Left ventricle myocardium inferior (tissue), 1 donor: ENCODE measurements around the gene RIOK3. TPM values are rescaled to one million over a fixed set of nuclear protein-coding genes. Genes with fewer than 3 reads are reported as not detected.

ENCODE experiments used
- DNase-seq: peaks from one replicate; pipeline ENCODE4 v3.0.0-alpha.2; 2020
- H3K27ac ChIP-seq: fragments of 200-600 bp; replicated peaks from 2 replicates; pipeline ENCODE4 v1.8.0; 2021
- H3K27me3 ChIP-seq: fragments of 200-600 bp; 2 replicates; pipeline ENCODE4 v1.8.0; 2021; ENCODE audit warnings: low read depth
- H3K36me3 ChIP-seq: fragments of 200-600 bp; 2 replicates; pipeline ENCODE4 v1.8.0; 2021
- H3K4me1 ChIP-seq: fragments of 200-600 bp; 2 replicates; pipeline ENCODE4 v1.8.0; 2021
- H3K4me3 ChIP-seq: fragments of 200-600 bp; 2 replicates; pipeline ENCODE4 v1.8.0; 2021; ENCODE audit warnings: mild to moderate bottlenecking, moderate library complexity
- H3K9me3 ChIP-seq: fragments of 200-600 bp; replicated peaks from 2 replicates; pipeline ENCODE4 v1.8.0; 2021
- intact Hi-C: fragments of 100-400 bp; cut with micrococcal nuclease; formaldehyde crosslinking; loops from one replicate; pipeline ENCODE4 v1.11.0; 2022
- total RNA-seq: library from RNA; stranded (reverse); fragmentation: NEBNext Ultra II Directional; extraction: Animal tissue kit (Norgen Biotek cat#: 25700); gene quantifications from one replicate; pipeline ENCODE4 v1.2.1, GENCODE V29; 2021
- TF ChIP-seq, protein P1 (sequence below): fragments of 200-600 bp; IDR thresholded peaks from 2 replicates; pipeline ENCODE4 v1.8.0; 2021; ENCODE audit warnings: antibody characterized with exemption, mild to moderate bottlenecking, borderline replicate concordance
- donor health status: DM: no; HTN: yes; CAD: no; lungs with severe emphysema.

RIOK3 gene
- total RNA-seq, 1 donor from 2014 or later, result 60.4 TPM

- no peaks in the 10 kb centered on the region for H3K36me3 ChIP-seq
- no peak overlapping the region for H3K4me3 ChIP-seq
- no peaks in the 10 kb centered on the region for H3K9me3 ChIP-seq
- no peak overlapping the region for H3K27ac ChIP-seq
- H3K4me1 ChIP-seq, result peaks cover 16% of the 10 kb centered on the region
- TF ChIP-seq, protein P1, sequence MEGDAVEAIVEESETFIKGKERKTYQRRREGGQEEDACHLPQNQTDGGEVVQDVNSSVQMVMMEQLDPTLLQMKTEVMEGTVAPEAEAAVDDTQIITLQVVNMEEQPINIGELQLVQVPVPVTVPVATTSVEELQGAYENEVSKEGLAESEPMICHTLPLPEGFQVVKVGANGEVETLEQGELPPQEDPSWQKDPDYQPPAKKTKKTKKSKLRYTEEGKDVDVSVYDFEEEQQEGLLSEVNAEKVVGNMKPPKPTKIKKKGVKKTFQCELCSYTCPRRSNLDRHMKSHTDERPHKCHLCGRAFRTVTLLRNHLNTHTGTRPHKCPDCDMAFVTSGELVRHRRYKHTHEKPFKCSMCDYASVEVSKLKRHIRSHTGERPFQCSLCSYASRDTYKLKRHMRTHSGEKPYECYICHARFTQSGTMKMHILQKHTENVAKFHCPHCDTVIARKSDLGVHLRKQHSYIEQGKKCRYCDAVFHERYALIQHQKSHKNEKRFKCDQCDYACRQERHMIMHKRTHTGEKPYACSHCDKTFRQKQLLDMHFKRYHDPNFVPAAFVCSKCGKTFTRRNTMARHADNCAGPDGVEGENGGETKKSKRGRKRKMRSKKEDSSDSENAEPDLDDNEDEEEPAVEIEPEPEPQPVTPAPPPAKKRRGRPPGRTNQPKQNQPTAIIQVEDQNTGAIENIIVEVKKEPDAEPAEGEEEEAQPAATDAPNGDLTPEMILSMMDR, result no peak
- no peaks in the 10 kb centered on the region for H3K27me3 ChIP-seq
- intact Hi-C loops, result loop anchor here (10.0 kb wide), 1 partner anchor 581 kb away; no protein-coding TSS in a partner anchor
- DNase-seq, result no peak
Measured at GRCh38 chr18:23415515-23415914, 37.6 kb upstream of the RIOK3 start.

DNA sequence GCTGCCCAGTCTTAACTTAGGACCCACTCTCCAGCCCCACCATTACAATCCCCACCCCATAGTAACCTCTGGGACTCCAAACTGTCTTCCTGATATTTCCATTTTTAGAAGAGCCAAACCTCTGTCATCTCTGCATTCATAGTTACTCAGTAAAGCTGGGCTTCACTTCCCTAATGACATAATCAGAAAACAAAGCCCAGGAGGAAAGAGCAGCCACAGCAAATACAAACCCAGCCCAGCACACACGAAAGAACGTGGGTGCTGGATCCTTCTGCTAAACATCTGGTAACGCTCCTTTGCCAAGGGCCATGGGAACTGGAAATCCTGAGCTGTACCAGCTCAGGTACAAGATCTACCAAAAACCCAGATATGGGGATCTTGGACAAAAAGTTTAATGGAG is 36.8 kb upstream of the RIOK3 start:
- intact Hi-C loops, result loop anchor here (10.0 kb wide), 1 partner anchor 581 kb away; no protein-coding TSS in a partner anchor
- Histone ChIP-seq H3K4me3 (no peak overlapping the region), H3K27me3 (no peaks in the 10 kb centered on the region), H3K36me3 (no peaks in the 10 kb centered on the region), H3K27ac (no peak overlapping the region), H3K9me3 (no peaks in the 10 kb centered on the region), H3K4me1 (peaks cover 16% of the 10 kb centered on the region)
- DNase-seq, result no peak
- TF ChIP-seq, protein P1, result no peak

- Histone ChIP-seq H3K36me3 (peaks cover 2% of the 10 kb centered on the region), H3K9me3 (peaks cover under 1% of the 10 kb centered on the region), H3K4me3 (no peak overlapping the region), H3K27ac (no peak overlapping the region), H3K4me1 (peaks cover 12% of the 10 kb centered on the region), H3K27me3 (no peaks in the 10 kb centered on the region)
- intact Hi-C loops, result no loop called here
- TF ChIP-seq, protein P1, result no peak
- no peak for DNase-seq
Measured at GRCh38 chr18:23421277-23421676, 31.8 kb upstream of the RIOK3 start.

DNA sequence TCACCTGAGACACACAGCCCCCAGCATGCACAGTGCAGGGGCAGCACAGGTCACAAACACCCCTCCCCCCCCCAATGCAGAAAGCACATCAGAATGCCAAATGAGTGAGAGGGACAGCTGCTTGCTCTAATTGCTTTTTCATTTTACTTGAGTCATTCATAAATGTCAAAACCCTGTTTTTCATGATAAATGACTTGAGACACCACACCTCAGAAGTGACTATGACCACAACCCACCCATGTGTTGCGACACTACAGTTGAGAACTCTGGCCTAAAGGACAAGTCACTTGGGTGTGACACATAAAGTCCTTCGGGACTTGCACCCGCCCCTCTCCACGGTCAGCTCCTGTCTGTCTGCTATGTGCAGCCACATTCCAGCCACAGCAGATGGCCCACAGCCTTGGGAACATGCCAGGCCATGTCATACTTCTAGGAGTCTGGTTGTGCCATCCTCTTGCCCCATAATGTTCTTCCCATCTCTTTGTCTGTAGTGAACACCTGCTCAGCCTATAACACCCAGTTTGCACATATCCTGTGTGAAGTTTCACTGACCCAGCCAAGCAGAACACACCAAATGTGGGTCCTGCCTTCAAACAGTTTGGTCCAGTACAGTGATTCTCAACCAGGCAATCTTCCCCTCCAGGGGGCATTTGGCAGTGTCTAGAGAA is 30.2 kb upstream of the RIOK3 start:
- H3K36me3 ChIP-seq, result peaks cover 2% of the 10 kb centered on the region
- intact Hi-C loops, result no loop called here
- TF ChIP-seq, protein P1, result no peak

GRCh38 chr18:23424616-23425015 is 28.5 kb upstream of the RIOK3 start:
- DNase-seq, result no peak
- intact Hi-C loops, result no loop called here
- peaks cover 2% of the 10 kb centered on the region for H3K36me3 ChIP-seq
- no peak overlapping the region for H3K27ac ChIP-seq
- no peak overlapping the region for H3K4me3 ChIP-seq
- H3K4me1 ChIP-seq, result peaks cover 6% of the 10 kb centered on the region
- no peaks in the 10 kb centered on the region for H3K27me3 ChIP-seq
- TF ChIP-seq, protein P1, result no peak
- H3K9me3 ChIP-seq, result peaks cover 8% of the 10 kb centered on the region

More for the DNA sequence above, 30.2 kb upstream of the RIOK3 start:
- peak; percentile 36 for DNase-seq
- no peak overlapping the region for H3K27ac ChIP-seq
- H3K27me3 ChIP-seq, result no peaks in the 10 kb centered on the region
- peaks cover 8% of the 10 kb centered on the region for H3K9me3 ChIP-seq
- peaks cover 6% of the 10 kb centered on the region for H3K4me1 ChIP-seq
- no peak overlapping the region for H3K4me3 ChIP-seq
